HL-60 (cell line): ENCODE results near the gene CXXC1.

Experiments
- DNase-seq, 2 experiments: peaks; one replicate each; pipeline ENCODE4 v3.0.0-alpha.2; 2010 to 2020; ENCODE audit warnings: low read depth in 1 of 2, low spot score in 1 of 2
- H3K27ac ChIP-seq: fragments of 250-450 bp; sonication (Bioruptor Pico); replicated peaks from 2 replicates; pipeline ENCODE4 v1.5.1; 2020; ENCODE audit warnings: mild to moderate bottlenecking, moderate library complexity
- H3K27me3 ChIP-seq: fragments of 250-450 bp; sonication (Bioruptor Pico); 2 replicates; pipeline ENCODE4 v1.5.1; 2021; ENCODE audit warnings: mild to moderate bottlenecking, moderate library complexity; ENCODE audit not compliant: insufficient read depth, poor library complexity, severe bottlenecking
- H3K4me3 ChIP-seq: replicated peaks from 2 replicates; pipeline ENCODE4 v1.5.1; 2011; ENCODE audit warnings: mild to moderate bottlenecking, control low read depth, low read length; ENCODE audit not compliant: insufficient read depth
- GABPA ChIP-seq: IDR thresholded peaks from 2 replicates; pipeline ENCODE4 v1.6.1; 2012; ENCODE audit warnings: low read depth
- POLR2AphosphoS5 ChIP-seq: IDR thresholded peaks from 2 replicates; pipeline ENCODE4 v1.6.1; 2012; ENCODE audit warnings: low read depth
- SPI1 ChIP-seq: IDR thresholded peaks from 2 replicates; pipeline ENCODE4 v1.6.1; 2012; ENCODE audit warnings: low read depth, mild to moderate bottlenecking, borderline replicate concordance
- TF ChIP-seq, protein P1 (sequence below): IDR thresholded peaks from 2 replicates; pipeline ENCODE4 v1.6.1; 2012; ENCODE audit warnings: low read depth; ENCODE audit not compliant: insufficient replicate concordance
- TF ChIP-seq, protein P2 (sequence below): IDR thresholded peaks from one replicate; pipeline ENCODE4 v1.5.1; 2011; ENCODE audit warnings: low read length, control low read depth, inconsistent platforms; ENCODE audit not compliant: insufficient read depth

The CXXC1 gene

DNA sequence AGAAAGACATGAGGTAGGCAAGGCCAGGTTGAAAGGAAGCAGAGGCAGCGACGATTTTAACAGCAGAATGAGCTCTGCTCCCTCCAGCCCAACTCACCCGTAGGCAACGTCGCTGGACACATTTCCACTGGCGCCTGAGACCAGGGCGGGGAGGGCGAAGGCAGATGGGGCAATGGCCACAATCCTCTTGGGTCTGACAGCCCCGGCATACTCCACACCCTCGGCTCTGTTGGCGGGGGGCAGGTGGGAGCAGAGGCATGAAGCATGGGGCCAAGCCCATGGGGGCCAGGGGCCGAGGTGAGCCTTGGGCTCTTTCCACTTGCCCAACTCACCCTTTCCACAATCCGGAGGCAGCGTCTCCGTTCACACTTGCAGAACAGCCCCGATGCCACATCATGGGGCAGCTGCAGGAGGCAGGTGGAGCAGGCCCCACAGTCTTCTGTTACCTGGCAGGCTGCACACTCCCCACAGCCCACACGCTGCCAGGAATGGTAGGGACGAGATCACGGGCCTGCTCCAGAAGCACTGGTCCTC lies 11.9 kb downstream of the CXXC1 start:
- TF ChIP-seq, protein P1, sequence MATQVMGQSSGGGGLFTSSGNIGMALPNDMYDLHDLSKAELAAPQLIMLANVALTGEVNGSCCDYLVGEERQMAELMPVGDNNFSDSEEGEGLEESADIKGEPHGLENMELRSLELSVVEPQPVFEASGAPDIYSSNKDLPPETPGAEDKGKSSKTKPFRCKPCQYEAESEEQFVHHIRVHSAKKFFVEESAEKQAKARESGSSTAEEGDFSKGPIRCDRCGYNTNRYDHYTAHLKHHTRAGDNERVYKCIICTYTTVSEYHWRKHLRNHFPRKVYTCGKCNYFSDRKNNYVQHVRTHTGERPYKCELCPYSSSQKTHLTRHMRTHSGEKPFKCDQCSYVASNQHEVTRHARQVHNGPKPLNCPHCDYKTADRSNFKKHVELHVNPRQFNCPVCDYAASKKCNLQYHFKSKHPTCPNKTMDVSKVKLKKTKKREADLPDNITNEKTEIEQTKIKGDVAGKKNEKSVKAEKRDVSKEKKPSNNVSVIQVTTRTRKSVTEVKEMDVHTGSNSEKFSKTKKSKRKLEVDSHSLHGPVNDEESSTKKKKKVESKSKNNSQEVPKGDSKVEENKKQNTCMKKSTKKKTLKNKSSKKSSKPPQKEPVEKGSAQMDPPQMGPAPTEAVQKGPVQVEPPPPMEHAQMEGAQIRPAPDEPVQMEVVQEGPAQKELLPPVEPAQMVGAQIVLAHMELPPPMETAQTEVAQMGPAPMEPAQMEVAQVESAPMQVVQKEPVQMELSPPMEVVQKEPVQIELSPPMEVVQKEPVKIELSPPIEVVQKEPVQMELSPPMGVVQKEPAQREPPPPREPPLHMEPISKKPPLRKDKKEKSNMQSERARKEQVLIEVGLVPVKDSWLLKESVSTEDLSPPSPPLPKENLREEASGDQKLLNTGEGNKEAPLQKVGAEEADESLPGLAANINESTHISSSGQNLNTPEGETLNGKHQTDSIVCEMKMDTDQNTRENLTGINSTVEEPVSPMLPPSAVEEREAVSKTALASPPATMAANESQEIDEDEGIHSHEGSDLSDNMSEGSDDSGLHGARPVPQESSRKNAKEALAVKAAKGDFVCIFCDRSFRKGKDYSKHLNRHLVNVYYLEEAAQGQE = no peak
- TF ChIP-seq POLR2AphosphoS5 (no peak), GABPA (no peak), SPI1 (no peak)
- TF ChIP-seq, protein P2, sequence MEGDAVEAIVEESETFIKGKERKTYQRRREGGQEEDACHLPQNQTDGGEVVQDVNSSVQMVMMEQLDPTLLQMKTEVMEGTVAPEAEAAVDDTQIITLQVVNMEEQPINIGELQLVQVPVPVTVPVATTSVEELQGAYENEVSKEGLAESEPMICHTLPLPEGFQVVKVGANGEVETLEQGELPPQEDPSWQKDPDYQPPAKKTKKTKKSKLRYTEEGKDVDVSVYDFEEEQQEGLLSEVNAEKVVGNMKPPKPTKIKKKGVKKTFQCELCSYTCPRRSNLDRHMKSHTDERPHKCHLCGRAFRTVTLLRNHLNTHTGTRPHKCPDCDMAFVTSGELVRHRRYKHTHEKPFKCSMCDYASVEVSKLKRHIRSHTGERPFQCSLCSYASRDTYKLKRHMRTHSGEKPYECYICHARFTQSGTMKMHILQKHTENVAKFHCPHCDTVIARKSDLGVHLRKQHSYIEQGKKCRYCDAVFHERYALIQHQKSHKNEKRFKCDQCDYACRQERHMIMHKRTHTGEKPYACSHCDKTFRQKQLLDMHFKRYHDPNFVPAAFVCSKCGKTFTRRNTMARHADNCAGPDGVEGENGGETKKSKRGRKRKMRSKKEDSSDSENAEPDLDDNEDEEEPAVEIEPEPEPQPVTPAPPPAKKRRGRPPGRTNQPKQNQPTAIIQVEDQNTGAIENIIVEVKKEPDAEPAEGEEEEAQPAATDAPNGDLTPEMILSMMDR = no peak
- no peak for DNase-seq
- H3K4me3 ChIP-seq = no peak overlapping the region
- no peaks in the 10 kb centered on the region for H3K27me3 ChIP-seq
- H3K27ac ChIP-seq = no peak overlapping the region

DNA sequence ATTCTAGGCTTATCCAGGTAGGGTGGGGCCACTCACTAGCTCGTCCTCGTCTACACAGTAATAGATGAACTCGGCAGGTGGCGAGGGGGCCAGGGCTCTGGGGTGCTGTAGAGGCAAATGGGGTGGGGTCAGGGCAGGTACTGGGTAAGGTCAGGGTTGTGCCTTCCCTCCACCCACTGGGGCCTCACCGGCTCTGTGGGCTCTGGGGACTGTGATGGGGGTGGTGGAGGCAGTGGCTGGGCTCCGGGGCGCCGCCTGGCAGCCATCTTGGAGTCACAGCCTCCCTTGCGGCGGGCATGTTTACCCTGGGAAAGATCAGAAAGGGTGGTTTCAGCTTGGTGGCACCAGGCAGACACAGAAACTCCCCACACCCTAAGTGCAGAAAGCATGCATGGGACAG lies 12.6 kb downstream of the CXXC1 start:
- TF ChIP-seq, protein P2 = no peak
- TF ChIP-seq GABPA (no peak), POLR2AphosphoS5 (no peak), SPI1 (no peak)
- TF ChIP-seq, protein P1 = no peak
- no peak overlapping the region for H3K4me3 ChIP-seq
- no peaks in the 10 kb centered on the region for H3K27me3 ChIP-seq
- DNase-seq = no peak
- H3K27ac ChIP-seq = no peak overlapping the region

DNA sequence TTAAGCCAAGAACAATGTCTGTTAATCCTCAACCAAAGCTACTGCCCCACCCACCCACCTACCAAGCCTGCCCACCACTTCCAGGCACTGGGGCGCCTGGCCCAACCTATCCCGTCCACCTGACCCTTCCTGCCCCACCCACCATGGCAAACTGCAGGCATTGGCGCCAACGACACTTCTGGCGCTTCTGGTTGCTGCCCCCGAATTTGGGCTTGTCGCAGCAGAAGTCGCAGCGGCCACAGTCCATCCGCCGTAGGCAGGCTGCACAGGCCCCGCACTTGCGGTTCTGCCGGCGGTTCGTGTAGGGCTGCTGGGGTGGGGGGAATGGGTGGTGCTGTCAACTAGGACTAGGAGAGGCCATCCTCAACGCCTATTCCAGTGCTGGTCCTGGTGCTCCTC lies 13.4 kb downstream of the CXXC1 start:
- Histone ChIP-seq H3K27me3 (no peaks in the 10 kb centered on the region), H3K27ac (no peak overlapping the region), H3K4me3 (no peak overlapping the region)
- TF ChIP-seq SPI1 (no peak), GABPA (no peak), POLR2AphosphoS5 (no peak)
- TF ChIP-seq, protein P1 = no peak
- TF ChIP-seq, protein P2 = no peak
- no peak for DNase-seq
